ENCODE measurements around the gene METTL26.

Gene METTL26

GRCh38 chr16:637081-638018 is 1.2 kb upstream of the METTL26 start:
- DNase-seq, result peak; percentile 95

GRCh38 chr16:635573-636205 is 416 bp downstream of the METTL26 start:
- no peak for DNase-seq

- no peak for DNase-seq
These were observed 1.1 kb downstream of the METTL26 start for GRCh38 chr16:634996-635395.

GRCh38 chr16:634051-634670 is 1.9 kb downstream of the METTL26 start:
- DNase-seq, result no peak

GRCh38 chr16:633336-634050 is 2.6 kb downstream of the METTL26 start:
- DNase-seq, result no peak

GRCh38 chr16:632486-633335 is 3.4 kb downstream of the METTL26 start:
- no peak for DNase-seq

GRCh38 chr16:631808-632358 is 4.2 kb downstream of the METTL26 start:
- no peak for DNase-seq

- no peak for DNase-seq
These were observed 5.2 kb downstream of the METTL26 start, which contains the start of gene WFIKKN1 for GRCh38 chr16:630815-631405. TSS of gene WFIKKN1 (plus strand) at chr16:630985. CDS start at chr16:631254, 269 bp downstream.

GRCh38 chr16:630249-630814 is 5.8 kb downstream of the METTL26 start:
- no peak for DNase-seq

- no peak for DNase-seq
These were observed 6.3 kb downstream of the METTL26 start for GRCh38 chr16:629833-630248.

GRCh38 chr16:629185-629832 is 6.8 kb downstream of the METTL26 start:
- no peak for DNase-seq

GRCh38 chr16:628321-629061 is 7.6 kb downstream of the METTL26 start:
- DNase-seq, result no peak

- DNase-seq, result no peak
These were observed 8.5 kb downstream of the METTL26 start for GRCh38 chr16:627454-628239.

GRCh38 chr16:626787-627453 is 9.2 kb downstream of the METTL26 start:
- DNase-seq, result no peak

- DNase-seq, result no peak
These were observed 9.9 kb downstream of the METTL26 start for GRCh38 chr16:625977-626765.

GRCh38 chr16:625117-625976 is 10.8 kb downstream of the METTL26 start:
- no peak for DNase-seq
